ENCODE measurements around the gene SKAP1. TPM values are rescaled to one million over a fixed set of nuclear protein-coding genes. Genes with fewer than 3 reads are reported as not detected.

Gene SKAP1
- total RNA-seq, 6 donors from 2014 or later, result 1.9 to 5.3 (median 3.9) TPM

DNA sequence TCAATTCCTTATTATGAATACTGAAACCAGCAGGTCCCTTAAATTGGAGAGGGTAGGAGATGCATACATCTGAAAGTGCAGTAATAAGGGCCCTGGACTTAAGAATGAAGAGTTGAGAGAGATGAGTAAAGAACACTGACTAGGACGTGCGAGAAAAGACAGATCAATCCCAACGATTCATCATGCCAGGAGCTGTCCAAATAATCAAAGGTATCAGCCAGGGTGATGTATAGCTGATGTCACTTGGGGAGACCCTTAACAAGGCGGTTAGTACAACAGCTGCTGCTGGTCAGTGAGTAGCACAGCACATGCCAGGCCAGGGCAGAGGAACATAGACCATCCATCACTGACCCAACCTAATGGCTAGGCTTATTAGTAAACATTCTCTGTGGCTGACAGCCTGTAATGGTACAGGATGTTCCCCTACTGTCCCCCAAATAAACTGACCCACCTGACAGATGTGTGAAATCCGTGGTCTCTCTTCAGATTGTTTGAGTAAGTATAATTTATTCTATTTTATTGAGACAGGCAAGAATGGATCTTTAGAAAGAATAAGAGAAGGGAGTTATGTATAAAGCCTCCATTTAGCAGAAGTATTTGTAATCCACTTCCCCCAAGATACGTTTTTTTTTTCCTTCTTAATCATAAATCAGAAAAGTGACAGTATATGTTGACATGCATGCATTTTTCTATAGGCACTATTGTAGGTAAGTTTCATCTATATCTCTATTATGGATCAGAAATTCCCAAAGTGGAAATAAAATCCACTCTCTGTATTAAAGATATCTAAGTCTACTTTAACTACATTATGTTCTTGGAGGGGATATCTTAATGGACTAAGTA lies 204.1 kb downstream of the SKAP1 start:
- Histone ChIP-seq H3K36me3 (no peaks in the 10 kb centered on the region), H3K9me3 (no peaks in the 10 kb centered on the region), H3K27me3 (no peaks in the 10 kb centered on the region), H3K4me3 (no peak overlapping the region), H3K27ac (no peak overlapping the region), H3K4me1 (no peaks in the 10 kb centered on the region)
- TF ChIP-seq CTCF (IDR thresholded peaks at IDR 0.05) (no peak), POLR2A (IDR thresholded peaks at IDR 0.05) (no peak), EP300 (IDR thresholded peaks at IDR 0.05) (no peak), POLR2AphosphoS5 (IDR thresholded peaks at IDR 0.05) (no peak)
- no peak for ATAC-seq (ENCODE audit: low FRiP score in 2 of 2)
- no peak for DNase-seq
- 48 to 57% methylated on average over 6 of the region's 6 CpGs for WGBS, 2 donors

DNA sequence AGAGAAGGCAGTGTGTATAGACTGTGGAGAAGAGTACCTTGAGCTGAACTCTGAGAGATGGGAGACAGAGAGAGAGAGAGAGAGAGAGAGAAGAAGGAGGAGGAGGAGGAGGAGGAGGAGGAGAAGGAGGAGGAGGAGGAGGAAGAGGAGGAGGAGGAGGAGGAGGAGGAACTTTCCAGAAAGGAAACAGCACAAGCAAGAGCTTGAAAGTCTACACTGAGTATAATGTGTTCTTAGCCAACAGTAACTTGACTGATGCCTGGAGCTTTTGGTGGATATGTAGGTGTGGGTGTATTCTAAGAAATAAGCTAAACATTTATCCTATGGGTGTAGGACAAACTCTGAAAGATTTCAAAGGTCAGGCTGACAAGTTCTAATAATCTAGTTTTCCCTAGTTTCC lies 206.1 kb downstream of the SKAP1 start:
- DNase-seq (no peak), ATAC-seq (ENCODE audit: low FRiP score in 2 of 2) (no peak)
- no peaks in the 10 kb centered on the region for H3K27me3 ChIP-seq
- H3K9me3 ChIP-seq, result no peaks in the 10 kb centered on the region
- TF ChIP-seq POLR2AphosphoS5 (IDR thresholded peaks at IDR 0.05), result no peak
- TF ChIP-seq POLR2A (IDR thresholded peaks at IDR 0.05), result no peak
- no peak for TF ChIP-seq EP300 (IDR thresholded peaks at IDR 0.05)
- no peak for TF ChIP-seq CTCF (IDR thresholded peaks at IDR 0.05)
- H3K27ac ChIP-seq, result no peak overlapping the region
- H3K4me3 ChIP-seq, result no peak overlapping the region
- no peaks in the 10 kb centered on the region for H3K36me3 ChIP-seq
- no peaks in the 10 kb centered on the region for H3K4me1 ChIP-seq

DNA sequence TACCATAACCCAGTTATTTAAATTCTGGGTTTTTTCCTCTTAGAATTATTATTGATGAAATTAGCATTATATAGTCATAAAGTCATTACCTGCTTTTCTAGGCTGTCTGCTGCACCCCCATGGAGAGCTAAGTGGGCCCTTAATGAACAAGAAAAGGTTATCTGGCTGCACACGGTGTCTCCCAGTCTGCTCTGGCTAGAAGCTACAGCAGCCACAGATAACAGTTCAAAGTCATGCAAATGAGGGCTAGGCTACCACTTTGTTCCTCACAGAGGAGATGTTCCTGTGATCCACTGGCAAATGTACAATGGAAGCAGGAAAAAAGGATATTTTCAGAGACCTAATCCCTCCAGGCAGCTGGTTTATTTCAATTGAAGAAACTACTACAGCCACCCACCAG lies 210.4 kb downstream of the SKAP1 start:
- H3K27me3 ChIP-seq, result no peaks in the 10 kb centered on the region
- H3K9me3 ChIP-seq, result no peaks in the 10 kb centered on the region
- TF ChIP-seq POLR2A (IDR thresholded peaks at IDR 0.05), result no peak
- TF ChIP-seq POLR2AphosphoS5 (IDR thresholded peaks at IDR 0.05), result no peak
- no peak for TF ChIP-seq CTCF (IDR thresholded peaks at IDR 0.05)
- TF ChIP-seq EP300 (IDR thresholded peaks at IDR 0.05), result no peak
- 50 to 94% methylated on average over 1 of the region's 1 CpG for WGBS, 2 donors
- no peak overlapping the region for H3K4me3 ChIP-seq
- no peak for DNase-seq
- H3K36me3 ChIP-seq, result no peaks in the 10 kb centered on the region
- ATAC-seq (ENCODE audit: low FRiP score in 2 of 2), result no peak
- no peak overlapping the region for H3K27ac ChIP-seq
- H3K4me1 ChIP-seq, result no peaks in the 10 kb centered on the region

- no peak overlapping the region for H3K4me3 ChIP-seq
- no peaks in the 10 kb centered on the region for H3K27me3 ChIP-seq
- no peak for DNase-seq
- H3K27ac ChIP-seq, result no peak overlapping the region
- ATAC-seq (ENCODE audit: low FRiP score in 2 of 2), result peak in 1 of 2 donors; percentile 54
- no peaks in the 10 kb centered on the region for H3K4me1 ChIP-seq
- peak in 5 of 6 experiments; percentile 11 to 43 (median 24) for TF ChIP-seq CTCF (IDR thresholded peaks at IDR 0.05)
- no peak for TF ChIP-seq EP300 (IDR thresholded peaks at IDR 0.05)
- no peak for TF ChIP-seq POLR2AphosphoS5 (IDR thresholded peaks at IDR 0.05)
- no peak for TF ChIP-seq POLR2A (IDR thresholded peaks at IDR 0.05)
- WGBS, 2 donors, result 23 to 45% methylated on average over 1 of the region's 1 CpG
- no peaks in the 10 kb centered on the region for H3K9me3 ChIP-seq
- H3K36me3 ChIP-seq, result no peaks in the 10 kb centered on the region
Observed at GRCh38 chr17:48215583-48216139, 214.4 kb downstream of the SKAP1 start.

All from upper lobe of left lung (tissue), 6 donors.